Hippocampal formation (tissue), 2 donors: ENCODE data around the gene TP53I13.

Experiments used
- DNase-seq, 2 donors: peaks; one replicate each; lab custom pipeline; 2025; lab: John Stamatoyannopoulos, UW

Gene TP53I13

DNA sequence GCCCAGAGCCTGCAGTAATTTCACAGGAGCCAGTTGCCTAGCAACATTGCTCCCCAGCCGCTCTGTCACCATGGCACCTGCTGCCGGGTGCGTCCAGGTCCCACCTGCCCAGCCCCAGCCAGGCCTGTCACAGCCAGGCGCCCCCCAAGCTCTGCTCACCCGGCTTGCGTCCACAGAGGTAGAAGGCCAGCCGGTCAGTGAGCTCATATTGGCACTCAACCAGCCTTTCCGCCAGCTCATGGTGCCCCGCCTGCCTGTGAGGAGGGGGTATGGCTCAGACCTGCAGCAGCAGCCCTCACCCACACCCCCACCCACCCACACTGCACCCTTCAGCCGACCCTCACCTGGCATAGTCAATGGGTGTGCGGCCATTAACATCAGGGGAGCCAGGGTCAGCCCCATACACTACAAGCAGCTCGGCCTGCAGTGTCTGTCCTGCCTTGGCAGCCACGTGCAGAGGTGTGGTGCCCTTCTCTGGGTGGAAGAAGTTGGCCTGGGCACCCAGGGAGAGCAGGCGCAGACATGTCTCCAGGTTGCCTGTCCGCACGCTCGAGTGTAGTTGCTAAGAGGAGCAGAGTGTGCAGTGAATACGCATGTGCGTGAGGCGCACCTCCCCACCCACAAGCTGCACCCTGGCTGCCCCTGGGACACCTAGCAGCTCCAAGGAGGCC lies 13.2 kb downstream of the TP53I13 start:
- DNase-seq: no peak

DNA sequence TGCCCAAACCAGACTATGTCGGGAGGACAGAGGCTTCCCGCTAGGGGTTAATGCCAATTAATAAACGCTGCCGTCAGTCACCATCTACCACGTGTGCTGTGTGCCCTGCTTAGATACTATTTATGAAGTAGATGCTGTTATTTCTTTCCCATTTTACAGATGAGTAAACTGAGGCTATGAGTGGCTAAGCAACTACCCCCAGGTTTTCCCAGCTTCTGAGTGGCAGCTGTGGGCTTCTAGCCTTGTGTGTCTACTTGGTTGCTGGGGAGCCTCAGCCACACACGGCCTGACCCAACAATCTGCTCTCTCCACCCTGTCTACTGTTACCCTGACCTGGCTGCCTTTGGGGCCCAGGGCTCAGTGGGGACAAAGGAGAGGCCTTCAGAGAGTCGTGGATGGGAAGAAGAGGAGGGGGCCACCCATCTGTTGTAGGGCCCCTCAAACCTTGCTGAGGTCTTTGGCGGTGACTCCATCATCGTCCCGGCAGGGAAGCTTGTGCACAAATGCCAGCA lies 13.8 kb downstream of the TP53I13 start:
- DNase-seq: no peak

DNA sequence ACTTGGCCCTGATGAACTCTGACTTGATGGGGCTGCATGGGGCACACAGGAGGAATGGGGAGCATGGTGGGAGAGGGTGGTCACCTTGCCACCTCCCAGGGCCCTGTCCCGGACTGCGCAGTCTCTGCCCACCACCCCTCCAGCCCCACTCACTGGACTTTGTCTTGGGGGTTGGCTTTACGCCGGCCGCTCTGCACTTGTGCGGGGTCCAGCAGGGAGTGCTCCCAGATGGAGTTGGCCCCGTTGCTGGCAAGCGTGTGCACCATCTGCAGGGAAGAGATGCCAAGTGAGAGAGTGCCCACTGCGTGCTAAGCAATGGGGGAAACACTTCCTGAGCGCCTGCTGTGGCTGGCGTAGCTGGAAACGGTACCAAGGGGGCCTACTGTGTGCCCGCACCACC lies 14.3 kb downstream of the TP53I13 start:
- DNase-seq: peak; percentile 82 to 84

DNA sequence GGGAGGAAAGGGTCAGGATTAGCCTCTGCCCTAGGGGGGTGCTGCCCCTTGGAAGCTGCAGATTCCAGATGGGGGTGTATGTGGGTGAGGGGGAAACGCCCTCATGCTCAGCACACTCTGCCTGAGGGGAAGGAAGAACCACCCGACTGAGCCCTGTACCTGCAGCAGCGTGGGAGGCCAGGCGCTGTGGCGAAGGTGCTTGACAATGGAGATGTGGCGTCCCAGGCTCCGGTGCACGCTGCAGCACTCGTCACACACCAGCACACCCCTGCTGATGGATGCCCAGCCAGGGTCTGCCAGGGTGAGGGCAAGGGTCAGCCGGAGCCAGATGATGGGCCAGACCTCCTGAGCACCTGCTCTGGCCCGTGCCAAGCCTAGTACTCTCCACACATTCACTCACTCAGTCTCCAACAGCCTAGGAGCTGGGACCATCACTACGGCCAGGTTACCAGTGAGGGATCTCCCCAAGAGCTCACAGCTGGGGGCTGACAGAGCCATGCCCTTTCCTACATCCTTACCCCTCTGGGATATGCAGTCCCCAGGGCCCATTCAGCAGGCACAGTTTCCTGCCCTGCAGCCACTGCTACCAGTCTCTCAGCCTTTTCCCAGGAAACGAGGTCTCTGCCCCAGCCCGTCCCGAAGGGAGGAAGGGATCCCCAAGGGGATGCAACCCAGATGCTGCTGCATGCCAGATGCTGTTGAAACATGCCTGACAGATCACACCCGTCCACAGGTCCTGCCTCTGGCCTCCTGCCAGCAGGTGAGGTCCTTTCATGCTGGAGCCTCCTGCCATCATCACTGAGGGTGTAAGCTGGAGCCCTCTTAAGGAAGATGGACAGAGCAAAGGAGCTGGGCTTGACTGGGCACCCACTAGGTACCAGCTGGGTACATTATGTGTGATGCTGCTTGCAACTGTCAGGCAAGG lies 15.1 kb downstream of the TP53I13 start:
- DNase-seq: no peak

DNA sequence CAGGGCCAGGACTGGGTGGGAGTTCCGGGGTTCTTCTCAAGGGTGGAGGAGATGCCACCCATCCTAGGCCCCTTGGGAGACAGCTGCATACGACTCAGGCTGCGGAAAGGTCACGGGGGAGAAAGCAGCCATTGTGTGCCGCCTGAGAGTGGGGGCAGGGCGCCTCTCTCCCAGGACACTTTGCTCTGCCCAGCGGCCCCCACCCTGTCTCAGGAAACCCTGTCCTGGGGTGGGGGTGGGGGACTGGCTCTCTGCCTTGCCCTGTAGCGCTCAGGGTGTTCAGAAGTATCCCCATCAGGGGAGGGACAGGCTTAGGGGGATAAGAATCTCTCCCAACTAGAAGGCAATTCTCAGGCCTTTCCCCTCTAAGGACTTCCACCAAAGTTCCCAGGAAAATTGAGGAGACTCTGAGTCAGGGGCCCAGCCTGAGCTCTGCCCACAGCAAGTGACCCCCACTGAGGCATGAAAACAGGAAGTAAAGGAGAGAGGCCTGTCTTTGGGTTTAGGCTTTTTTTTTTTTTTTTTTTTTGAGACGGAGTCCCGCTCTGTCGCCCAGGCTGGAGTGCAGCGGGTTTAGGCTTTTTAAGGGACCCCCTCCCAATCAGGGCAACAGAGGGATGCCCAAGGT lies 16.1 kb downstream of the TP53I13 start:
- peak; percentile 60 to 80 for DNase-seq

DNA sequence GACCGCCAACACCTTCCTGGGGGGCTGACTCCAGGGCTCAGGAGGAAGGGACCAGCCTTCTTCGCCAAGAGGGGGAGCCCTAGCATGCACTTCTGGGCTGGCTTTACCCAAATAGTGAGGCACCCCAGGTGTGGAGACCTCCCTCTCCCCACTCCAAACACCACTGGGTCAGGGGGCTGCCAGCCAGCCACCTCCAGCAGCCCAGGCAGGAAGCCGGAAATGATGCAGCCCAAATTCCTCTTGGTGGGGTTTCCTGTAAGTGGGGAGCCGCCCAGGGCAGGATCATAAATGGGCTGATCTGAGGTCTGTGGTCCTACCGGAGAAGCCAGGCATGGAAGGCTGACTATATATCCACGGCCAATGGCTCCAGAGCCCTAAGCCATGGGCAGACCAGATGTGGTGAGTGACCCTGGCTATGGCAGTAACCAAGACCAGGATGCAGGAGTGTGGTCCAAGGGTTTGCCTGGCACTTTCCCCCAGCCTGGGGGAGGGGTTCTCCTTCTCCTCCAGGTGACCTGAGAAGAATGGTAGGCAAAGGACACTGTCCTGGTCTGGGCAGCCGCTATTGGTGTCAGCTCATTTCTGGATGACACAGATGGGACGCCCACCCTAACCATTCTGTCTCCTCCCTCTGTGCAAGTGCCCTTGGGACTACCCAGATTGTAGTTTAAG lies 16.7 kb downstream of the TP53I13 start:
- DNase-seq: no peak

DNA sequence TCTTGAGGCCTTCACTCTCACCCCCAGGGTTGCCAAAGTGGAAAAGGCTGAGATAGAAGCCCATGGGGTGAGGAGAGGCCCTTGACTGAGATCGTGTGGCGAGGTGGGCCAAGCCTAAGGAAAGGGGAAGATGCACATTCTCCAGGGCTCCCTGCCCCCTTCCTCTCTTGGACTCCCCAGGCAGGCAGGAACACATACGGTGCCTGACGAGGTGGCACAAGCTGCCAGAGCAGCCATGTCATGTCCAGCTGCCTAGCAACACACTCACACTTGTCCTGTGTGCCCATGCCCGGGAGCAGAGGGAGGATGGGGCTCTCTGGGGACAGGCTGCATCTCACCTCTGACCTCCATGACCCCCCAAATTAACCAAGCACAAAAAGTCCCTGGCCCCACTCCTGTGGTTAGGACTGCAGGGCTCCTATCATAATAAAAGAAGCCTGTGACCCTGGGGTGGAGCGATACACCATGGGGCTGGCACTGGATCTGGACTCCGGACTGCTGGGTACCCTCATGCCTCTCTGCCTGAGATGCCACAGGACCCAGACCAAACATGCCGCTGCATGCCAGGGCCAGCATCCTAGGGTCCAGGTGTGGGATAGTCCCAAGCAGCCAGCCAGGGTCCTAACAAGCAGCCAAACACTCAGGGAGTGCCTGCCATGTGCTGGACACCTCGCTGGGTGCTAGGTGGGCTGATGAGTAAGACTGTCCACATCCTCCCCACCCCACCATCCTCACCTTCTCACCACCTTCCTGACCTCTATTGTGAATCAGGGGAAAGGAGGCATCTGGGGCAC lies 18.4 kb downstream of the TP53I13 start:
- DNase-seq: no peak

DNA sequence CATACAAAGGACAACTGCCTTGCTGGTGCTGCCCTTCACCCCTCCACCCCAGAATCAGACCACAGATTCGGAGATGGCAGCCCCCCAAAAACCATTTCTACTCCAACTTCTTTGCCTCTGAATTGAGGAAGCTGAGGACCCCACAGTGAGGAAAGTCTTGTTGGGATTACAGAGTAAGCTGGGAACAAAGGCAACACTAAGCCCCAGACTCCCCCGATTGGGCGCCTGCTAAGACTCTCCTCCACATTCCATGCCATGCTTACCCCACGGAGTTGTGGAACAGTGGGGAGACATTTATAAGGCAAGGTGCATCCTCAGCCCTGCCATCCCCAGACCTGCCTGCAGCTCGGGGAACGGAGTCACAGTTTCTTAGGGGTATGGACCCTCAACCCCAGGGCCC lies 19.1 kb downstream of the TP53I13 start:
- DNase-seq: no peak

DNA sequence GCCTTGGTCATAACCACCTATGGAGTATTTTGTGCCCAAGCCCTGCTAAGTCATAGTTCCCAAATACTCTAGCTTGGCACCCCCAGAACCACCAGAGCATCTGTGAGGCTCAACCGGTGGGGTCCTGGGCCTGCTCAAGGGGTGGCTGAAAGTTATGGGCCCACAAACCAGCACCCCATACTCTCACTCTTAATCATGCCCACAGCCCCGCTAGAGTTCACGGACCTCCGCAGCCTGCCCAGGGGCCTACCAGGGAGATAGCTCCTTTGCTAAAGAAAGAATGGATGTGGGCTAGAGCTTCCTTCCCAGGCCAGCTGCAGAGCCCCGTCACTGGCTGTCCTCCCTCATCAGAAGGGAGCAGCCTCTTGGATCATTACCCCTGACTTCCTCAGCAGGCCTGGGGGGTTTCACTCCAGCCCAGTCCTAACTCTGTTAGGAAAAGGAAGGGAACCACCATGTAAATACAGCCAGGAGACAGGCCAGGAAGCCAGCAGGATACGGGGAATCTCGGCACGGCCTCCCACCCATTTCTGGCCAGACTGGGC lies 19.6 kb downstream of the TP53I13 start:
- no peak for DNase-seq

DNA sequence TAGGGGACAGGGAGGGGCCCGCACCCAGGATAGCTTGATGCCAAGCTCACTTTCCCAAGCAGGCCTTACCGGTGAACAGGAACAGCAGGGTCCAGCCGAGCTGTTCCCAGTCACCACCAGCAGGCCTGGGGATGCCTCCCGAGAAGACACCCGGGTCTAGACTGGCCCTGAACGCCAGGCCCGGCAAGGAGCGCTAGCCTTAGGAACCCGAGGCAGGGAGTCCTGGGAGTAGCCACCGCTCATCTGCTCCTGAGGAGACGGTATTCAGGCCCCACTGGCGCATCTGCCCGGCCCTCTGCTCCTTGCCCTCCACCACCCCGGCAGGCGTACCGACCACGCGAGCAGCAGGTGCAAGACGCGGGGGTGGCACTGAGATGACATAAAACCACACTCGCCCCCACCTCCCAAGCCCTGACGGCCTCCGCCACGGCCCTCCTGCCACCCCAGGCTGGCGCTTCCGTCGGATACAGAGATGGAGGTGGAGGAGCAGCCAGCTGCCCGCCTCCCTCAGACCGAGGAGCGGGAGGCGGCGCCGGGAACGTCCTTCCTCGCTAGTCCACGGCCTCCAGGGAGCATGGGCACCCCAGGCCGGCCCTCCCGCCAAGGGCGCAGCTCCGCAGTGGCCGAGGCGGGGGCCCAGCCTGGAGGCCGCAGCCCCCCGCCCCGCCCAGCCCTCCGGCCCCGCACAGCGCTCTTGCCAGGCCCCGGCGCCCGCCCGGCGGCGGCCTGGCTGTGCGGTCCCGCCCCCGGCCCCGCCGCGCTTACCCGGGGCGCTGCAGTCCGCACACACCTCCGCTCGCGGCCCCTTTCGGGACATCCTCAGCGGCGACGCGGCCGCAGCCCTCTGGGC lies 20.3 kb downstream of the TP53I13 start:
- DNase-seq: peak in 1 of 2 donors; percentile 30

DNA sequence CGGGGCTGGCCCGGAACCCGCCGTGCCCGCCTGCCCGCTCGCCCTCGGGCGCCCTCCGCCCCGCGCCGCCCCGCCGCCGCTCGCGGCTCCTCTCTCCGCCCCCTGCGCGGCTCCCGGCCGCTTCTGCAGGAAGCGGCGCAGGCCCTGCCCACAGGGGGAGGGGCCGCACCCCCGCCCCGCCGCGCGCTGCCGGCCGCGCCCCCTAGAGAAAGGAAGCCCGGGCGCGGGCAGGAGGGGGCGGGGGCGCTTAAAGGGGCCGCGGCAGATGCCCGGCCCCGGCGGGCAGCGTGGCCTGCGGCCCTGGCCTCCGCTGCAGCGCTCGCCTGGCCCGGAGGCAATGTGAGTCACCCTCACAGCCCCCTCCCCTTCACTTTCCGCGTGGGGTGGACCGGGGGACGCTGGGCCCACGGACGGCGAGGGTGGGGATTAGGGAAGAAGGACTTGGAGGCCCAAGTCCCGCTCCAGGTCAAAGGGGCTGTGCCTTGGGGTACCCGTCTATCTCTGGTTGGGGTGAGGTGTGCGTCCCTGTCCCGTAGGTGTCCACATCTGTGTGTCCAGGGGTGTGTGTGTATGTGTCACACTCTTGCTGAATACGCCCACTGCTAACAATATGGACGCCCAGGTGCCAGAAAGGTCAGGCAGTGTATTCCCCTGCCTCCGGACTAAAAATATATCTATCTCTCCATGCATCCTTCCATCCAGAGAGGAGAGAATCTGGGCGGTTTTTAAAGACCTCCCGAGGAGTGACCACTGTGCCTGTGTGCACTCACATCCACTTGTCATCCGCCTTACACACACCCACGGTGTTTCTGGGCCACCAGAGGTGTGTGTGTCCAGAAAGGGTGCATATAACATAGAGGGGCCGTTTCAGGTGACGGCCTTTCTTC lies 21.3 kb downstream of the TP53I13 start, which contains the start of gene GIT1:
GIT1 (minus strand) TSS at position 125 of the 887 bp plus-strand sequence. CDS start 270 bp downstream, outside the sequence.
- peak; percentile 82 to 87 for DNase-seq

DNA sequence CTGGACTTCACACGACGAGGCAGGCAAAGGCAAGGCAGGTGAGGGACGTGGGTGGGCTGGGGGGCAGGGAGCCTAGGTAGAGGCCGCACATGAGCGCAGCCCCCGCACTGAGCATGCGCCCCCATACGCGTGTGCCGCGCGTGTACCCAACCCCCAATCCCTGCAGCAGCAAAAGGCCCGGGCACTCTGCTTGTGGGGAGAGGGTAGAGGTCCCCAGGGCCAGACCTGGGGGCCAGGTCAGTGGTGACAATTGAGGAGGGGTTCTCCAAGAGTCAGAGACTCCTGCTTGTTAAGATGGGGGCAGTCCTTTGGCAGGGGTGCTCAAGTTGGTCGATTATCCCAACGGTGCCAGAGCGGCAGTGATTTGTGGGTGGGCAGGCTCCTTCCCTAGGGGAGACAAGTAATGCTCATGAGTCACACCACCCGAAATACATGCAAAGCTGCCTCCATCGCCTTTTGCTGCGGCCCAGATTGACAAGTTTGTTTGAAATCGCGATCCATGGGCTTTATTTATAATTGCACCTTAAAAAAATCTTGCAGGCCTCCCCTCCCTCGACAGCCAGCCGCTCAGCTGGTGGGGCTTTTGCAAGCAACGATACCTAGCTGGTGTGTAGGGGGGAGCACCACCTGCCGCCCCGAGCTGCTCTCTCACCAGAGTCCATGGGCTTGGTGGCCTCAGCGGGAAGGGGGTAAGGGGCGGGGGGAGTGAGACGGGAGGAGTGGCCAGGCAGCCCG lies 22.1 kb downstream of the TP53I13 start:
- DNase-seq: peak in 1 of 2 donors; percentile 43

DNA sequence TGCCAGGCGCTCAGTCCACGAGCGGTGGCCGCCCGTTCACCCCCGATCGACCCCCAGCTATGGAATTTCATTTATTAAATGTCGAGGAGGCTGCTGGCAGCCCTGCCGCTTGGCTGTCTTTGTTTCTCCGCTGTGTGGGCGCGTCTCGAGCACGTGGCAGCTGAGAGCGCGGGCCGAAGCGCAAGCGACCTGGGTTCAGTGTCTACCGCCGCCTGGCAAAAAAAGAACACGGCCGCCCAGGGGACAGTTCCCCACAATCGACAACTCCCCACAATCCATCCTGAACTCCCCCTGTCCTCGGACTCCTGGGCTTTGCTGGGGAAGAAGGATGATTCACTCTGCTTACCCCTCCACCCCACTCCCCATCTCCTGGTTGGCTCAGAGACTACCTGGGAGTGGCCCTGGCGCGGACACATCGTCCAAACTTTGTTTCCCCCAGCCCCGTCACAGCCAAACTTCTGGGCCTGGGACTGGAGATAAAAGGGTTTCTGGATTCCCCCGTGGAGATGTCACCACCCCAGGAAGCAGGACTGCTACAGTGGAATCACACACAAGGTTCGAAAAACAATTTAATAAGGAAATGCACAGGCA lies 22.7 kb downstream of the TP53I13 start:
- DNase-seq: no peak

DNA sequence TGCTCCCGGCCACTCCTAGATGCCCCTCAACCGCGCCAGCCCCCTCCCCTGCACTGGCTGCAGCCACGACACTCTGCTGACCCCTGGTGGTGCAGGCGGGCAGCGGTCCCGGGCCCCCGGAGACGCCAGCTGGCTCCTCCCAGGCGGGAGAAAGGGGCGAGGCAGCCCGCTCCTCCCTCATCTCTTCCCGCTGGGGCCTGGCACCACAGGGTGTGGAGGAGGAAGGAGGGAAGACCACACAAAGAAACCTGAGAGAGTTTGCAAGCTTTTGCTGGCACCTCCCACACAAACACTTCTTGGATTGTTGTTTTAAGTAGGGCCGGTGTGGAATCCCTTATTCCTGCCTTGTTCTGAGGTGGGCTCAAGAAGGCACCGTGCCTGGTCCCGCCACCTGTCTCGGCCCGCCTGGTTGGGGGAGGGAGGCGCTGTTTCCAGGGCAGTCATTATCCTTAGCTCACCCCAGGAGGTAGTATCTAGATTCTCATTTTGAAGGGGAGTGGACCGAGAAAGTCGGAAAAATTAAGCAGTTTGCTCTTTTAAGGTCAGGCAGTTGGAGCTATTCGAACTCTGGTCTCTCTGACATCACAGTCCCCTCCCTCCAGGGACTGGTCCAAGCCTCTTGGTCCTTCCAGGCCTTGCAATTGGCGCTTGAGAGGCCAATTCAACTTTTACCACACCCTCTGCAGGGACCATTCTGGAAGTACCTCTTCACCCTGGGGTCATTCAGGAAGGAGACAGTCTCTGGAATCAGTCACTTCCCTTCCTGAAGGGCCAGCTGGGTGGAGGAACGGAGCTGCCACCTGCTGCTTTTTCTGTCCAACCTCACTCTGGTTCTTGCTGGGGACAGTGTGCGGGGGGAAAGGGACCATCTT lies 23.5 kb downstream of the TP53I13 start:
- DNase-seq: peak; percentile 83 to 91

DNA sequence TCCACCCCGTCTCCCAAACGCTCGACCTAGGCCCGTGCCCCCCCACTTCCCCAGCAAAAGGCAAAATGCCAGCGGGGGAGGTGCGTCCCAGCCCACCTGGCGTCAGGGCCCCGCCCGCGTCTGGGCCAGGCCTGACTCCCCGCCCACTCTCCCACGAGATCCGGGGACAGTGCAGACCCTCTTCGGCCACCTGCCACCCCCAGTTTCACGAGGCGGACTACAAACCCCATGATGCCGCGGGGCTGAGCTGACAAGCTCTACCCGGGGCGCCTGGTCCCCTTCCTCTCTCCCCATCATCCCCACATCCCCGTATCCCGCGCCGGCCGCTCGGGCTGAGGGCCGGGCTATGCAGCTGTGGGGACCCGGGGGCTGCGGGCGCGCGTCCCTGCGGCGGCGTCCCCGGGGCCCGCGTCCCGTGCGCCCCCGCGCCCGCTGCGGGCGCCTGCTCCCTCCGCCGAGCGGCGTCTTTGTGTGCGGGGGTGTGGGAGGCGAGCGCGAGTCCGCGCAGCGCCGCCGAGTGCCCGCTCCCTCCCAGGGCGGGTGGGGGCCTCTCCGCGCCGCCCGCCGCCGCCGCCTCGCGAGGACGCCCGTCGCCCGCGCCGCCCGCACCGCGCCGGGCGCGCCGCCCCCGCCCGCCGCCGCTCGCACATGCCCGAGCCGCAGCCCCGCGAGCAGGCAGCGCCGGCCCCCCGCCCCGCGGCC lies 24.5 kb downstream of the TP53I13 start, which contains the start of gene ANKRD13B:
ANKRD13B (plus strand) TSS at position 283 of the 702 bp plus-strand sequence. CDS start 490 bp downstream, outside the sequence.
- peak; percentile 60 to 80 for DNase-seq
